Activated T-cell treated with anti-CD3 and anti-CD28 coated beads, Interleukin-2, amount 50 U/mL, for 48 hours (primary cell): ENCODE measurements around the gene CCDC186.

ENCODE experiments used
- DNase-seq, 2 experiments: peaks; one replicate each; pipeline ENCODE4 v3.0.0-alpha.2; 2020

The CCDC186 gene

DNA sequence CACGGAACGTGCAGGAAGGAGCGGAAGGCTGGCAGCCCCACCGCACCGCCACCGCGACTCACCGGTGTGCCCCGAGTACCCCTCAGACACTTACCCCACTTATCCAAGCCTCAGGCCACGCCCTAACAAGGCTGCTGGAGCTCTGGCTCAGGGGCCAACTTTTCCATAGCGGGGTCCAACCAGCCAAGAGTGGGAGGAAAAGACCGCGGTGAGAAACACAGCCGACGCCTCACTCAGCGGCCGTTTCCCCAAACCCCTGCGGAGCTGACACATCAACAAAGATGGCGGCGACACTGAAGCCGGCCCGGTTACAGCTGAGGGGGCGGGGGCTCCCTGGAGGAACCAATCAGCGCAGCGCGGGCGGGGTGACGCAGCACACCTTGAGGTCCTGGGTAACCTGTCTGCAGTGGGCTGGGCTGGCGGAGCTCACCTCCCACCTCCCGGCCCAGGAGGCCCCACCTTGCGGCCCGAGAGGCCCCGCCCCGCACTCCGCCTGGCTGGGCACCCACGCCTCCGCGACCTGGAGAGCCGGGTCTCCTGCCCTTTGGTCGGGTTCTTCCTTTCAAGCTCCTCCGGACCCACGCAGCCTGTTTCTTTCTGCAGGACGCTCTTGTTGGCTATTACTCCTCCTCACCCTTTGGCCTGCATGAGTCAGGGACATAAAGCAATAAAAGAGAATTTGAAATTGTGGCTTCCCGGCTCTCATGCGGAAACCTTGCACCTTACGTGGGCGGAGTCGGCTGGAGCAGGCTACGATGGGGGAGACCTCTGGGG, at the start of gene CCDC186:
TSS of gene CCDC186 (minus strand) at position 283 of the 774 bp plus-strand sequence. CDS start 10,935 bp downstream, outside the sequence.
- peak; percentile 98 for DNase-seq

GRCh38 chr10:114223066-114223465, 49.1 kb upstream of the CCDC186 start:
- DNase-seq = no peak

- DNase-seq = no peak
These were observed 47.2 kb upstream of the CCDC186 start for GRCh38 chr10:114221235-114221634.

GRCh38 chr10:114220281-114220680, 46.3 kb upstream of the CCDC186 start:
- no peak for DNase-seq

- no peak for DNase-seq
These were observed 41.0 kb upstream of the CCDC186 start for GRCh38 chr10:114215033-114215432.

- DNase-seq = no peak
These were observed 38.1 kb upstream of the CCDC186 start for GRCh38 chr10:114212153-114212552.

GRCh38 chr10:114208351-114208750, 34.3 kb upstream of the CCDC186 start:
- DNase-seq = no peak

- DNase-seq = no peak
These were observed 33.3 kb upstream of the CCDC186 start for GRCh38 chr10:114207349-114207748.

DNA sequence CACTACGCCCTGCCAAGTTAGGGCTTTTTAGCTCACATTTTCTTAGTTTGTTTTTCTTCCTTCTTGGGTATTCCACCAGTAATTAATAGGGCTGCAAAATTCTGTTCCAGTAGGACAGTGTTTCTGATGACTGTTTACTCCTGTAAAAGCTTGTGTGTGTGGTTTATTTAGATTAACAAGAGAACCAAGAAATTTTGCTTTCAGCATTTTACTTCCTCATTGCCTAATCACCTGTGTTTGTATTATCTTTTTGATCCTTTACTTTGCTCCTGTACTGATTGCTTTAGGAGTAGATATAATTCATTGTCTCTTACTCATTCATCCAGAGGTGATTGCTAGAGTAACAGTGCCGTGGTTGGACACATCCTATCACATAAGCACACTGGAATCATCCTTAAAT, 32.9 kb upstream of the CCDC186 start:
- no peak for DNase-seq

DNA sequence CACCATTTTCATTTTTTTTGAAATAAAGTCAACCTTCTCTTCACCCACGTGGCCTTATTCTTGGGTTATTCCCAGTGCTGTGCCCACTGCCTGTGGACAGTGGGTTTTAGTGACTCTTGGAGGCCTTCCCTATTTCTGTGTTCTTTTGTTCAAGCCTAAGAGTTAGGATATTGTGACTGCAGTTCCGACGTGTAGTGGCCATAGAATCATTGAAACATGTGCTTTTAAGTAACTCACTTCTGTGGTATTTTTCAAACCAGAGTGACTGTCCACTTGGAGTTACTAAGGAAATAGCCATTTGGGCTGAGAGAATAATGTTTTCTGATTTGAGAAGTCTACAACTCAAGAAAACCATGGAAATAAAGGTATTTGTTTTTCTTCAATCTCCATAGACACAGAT, 28.8 kb upstream of the CCDC186 start:
- no peak for DNase-seq

DNA sequence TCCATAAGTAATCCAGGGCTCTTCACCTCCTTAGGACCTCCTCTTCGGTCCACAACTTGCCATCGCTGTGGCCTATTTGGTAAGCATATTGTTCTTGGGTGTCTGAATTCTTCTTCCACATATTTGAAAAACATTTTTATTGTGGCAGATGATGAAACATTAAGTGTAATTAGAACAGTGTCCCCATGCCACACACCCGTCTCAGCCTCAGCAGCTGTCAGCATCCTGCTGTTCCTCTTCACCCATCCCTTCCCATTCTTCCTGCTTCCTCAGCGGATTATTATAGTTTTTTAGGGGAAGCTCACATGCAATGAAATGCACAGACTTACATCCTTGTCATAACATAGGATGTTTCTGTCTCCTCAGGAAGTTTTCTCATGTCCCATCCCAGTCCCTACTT, 25.2 kb upstream of the CCDC186 start:
- DNase-seq = no peak

DNA sequence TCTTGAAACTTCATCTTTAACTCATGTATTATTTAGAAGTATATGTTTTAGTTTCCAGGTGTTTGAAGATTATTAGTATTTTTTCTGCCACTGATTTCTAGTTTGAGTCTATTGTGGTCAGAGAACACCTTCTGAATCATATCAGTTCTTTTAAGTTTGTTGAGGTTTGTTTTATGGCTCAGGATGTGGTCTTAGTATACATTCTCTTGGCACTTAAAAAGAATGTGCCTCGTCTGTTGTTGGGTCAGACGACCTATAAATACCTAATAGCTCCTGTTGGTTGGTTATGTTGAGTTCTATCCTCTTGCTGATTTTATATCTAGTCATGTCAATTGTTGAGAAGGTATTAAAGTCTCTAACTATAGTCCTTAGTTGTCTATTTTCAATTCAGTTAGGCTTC, 21.1 kb upstream of the CCDC186 start:
- no peak for DNase-seq

GRCh38 chr10:114189700-114190099, 15.7 kb upstream of the CCDC186 start:
- no peak for DNase-seq

DNA sequence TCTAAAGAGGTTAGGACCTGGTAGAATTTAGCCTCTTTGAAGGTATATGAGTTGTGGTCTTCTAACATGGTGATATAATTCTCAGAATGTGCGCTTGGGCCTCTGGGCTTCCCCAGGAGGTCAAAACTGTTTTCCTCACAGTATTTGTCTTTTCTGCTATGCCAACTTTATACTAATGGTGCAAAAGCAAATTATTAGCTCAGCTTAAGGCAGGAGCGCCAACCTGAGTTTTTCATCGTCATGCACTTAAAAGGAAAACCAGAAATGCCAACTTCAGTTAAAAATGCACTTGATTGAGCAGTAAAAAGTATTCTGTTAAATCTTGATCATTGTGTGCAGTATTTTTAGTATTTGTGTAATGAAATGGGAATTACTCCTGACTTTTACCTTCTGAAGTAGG, 14.9 kb upstream of the CCDC186 start:
- DNase-seq = no peak

DNA sequence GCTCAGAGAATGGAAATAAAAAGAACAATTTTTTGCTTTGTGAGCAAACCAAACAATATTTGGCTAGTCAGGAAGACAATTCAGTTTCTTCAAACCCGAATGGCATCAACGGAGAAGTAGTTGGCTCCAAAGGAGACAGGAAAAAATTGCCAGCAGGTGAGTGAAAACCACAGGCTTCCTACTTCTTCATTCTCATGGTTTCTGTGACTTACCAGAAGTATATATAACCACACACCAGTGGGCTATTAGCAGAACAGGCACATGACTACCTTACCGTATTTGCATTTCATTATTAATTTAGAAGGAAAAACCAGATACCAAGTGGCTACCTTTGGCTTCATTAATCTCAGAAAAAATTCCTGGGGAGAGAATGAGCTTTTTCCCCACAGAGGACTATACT, 14.0 kb upstream of the CCDC186 start:
- no peak for DNase-seq

DNA sequence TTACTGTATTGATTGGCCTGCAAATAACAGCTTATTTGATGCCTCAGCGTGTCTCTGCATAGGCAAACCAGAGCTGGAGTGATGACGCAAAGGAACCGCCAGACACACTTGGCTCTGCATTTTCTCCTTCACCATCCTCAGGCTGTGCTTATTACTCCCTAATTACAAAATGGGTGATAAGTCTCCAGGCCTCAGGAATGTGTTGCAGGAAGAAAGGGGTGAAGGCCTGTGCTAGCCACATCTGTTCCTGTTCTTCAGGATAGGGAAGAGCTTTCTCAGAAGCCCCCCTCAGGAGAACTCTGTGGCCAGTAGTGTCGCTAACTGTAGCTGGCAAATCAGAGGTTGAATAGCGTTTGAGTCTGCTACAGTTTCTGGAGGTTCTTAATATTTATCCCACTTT, 10.3 kb upstream of the CCDC186 start:
- no peak for DNase-seq

DNA sequence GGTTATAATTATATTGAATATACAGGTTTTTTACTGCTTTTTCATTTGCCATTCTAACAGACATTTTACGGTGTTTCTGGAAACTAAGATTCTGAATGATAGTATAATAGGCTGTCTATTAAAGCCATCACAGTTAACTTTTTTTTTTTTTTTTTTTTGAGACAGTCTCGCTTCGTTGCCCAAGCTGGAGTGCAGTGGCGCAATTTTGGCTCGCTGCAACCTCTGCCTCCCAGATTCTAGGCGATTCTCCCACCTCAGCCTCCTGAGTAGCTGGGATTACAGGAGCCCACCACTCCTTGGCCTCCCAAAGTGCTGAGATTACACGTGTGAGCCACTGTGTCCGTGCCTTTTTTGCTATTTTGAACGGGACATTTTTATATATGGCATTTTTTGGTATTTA, 9.6 kb upstream of the CCDC186 start:
- no peak for DNase-seq

- no peak for DNase-seq
These were observed 8.0 kb upstream of the CCDC186 start for GRCh38 chr10:114181971-114182370.

DNA sequence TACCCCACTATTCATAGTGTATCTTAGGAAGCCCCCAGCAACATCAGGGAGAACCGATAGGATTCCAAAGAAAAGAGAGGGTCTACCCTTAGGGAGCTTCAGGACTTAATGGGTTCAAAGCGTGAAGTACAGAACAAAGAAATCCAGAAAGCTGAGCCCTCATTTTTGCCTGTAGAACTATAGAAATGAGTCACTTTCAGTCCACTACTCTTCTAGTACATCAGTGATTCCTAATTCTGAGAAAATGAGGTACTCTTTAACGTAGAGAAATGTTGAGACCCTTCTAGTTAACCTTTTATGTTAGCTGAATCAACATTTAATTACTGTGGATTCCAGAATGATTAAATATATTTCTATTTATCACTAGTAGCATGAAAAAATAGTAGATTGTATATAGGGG, 6.9 kb upstream of the CCDC186 start:
- DNase-seq = no peak

DNA sequence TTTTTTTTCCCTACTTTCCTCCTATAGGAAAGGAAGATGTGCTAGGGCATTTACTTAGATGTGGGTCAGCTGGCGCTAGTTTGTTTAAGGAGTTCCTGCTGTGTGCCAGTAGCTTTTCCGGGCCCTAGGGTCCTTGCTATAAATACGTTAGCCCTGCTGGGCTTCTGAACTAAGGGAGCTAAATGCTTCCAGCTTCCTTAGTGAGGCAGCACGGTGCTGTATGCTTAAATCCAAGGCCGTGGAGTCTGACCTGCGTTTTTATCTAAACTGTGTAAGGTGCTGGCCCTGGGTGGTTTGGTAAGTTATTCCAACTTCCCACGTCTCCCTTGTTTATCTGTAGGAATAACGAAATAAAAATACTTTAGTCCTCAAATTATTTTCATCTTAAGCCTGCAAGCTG, 5.7 kb upstream of the CCDC186 start:
- DNase-seq = no peak

DNA sequence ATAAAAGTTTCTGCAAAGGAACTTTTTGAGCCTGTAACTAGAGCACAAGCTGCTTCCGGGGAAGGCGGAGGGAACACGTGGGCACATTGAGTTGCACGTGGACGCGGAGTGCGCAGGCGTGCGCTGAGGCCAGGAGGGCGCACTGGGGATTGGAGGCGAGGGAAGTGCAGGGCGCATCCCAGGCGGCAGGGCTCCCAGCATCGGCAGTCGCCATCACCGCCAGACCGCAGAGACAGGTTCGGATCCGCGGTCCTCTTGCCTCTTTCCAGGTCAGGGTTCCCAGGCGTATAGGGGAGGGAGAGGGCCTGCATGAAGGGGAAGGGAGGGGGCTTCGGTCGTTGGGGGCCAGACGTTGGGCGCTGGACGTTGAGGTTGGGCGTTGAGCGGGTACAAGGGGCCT, 5.1 kb upstream of the CCDC186 start, which contains the start of gene TDRD1:
TSS of gene TDRD1 (plus strand) at position 206 of the 400 bp plus-strand sequence. CDS start 8,479 bp downstream, outside the sequence.
- DNase-seq = no peak

- no peak for DNase-seq
These were observed 2.5 kb upstream of the CCDC186 start for GRCh38 chr10:114176511-114176910.

DNA sequence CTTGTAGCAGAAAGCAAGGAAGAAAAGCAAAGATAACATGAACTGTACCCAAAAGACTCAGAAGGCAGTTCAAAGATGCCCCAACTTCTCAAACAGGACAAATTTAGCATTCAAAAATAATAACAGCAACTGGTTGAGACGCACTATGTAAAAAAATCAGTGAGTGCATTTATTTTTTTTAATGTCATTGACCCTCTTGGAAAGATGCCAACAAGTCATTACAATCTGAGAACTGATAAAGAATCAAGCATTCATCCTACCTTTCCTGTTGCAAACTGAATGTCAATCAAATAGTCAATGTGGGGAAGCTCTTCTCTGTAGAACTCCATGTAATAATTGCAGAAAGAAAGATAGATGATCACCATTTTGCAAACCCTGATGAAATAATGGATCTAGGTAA, 1.7 kb upstream of the CCDC186 start:
- no peak for DNase-seq

- no peak for DNase-seq
These were observed 739 bp upstream of the CCDC186 start for GRCh38 chr10:114174695-114175188.

GRCh38 chr10:114173603-114173920, 441 bp downstream of the CCDC186 start:
- DNase-seq = no peak
